Measurements from ENCODE around the gene ADGRA3. TPM values are rescaled to one million over a fixed set of nuclear protein-coding genes. Genes with fewer than 3 reads are reported as not detected.

Gene ADGRA3
- total RNA-seq, 6 experiments from 2014 or later = 25.0 to 146 (median 60.2) TPM

DNA sequence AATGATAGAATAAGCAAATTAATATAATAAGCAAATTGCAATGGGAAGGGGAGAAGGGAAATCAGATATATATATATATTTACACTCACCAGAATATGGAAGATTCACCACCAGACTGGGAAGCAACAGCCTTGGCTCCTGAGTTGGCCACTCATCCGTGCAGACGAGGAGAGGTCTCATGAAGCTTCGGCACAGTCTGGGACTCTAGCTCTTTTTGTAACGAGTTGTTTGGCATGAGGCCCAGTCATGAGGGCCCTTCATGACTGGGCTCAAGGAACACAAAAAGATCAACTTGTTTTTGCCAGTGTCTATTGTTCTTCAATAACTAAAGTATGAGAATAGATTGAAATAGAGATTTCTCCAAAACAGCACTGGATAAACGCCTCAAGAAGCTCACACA lies 176.4 kb downstream of the ADGRA3 start:
- 41% methylated on average over 3 of the region's 5 CpGs for WGBS (ENCODE audit: insufficient coverage, low coverage, low lambda C conversion rate, missing lambda C conversion rate)
- no peak for ATAC-seq

DNA sequence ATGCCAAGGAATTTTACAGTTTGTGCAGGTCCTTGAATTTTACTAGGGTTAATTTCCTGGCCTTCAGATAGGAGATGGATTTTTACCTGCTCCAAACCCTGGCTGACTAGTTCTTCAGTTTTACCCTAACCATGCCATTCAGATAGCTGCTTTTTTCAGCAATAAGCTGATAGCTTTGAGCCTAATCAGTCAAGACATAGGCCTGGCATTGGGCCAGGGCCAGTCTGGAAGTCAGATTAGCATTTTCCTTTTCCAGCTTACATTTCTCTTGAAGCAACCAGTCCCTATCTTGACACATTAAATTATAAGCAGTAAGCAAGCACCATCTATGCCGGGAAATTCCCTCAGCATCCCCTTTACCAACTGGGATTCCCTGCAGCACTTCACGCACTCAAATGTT lies 177.1 kb downstream of the ADGRA3 start:
- 65% methylated on average over 2 of the region's 2 CpGs for WGBS (ENCODE audit: insufficient coverage, low coverage, low lambda C conversion rate, missing lambda C conversion rate)
- TF ChIP-seq POLR2A (IDR thresholded peaks at IDR 0.05) = no peak
- Histone ChIP-seq H3K4me1 (peaks cover 0 to 6% (median 0%) of the 10 kb centered on the region in 4 donors), H3K27me3 (no peaks in the 10 kb centered on the region), H3K4me3 (no peak overlapping the region), H3K27ac (no peak overlapping the region), H3K36me3 (no peaks in the 10 kb centered on the region), H3K9me3 (no peaks in the 10 kb centered on the region)
- DNase-seq (no peak), ATAC-seq (no peak)
- intact Hi-C loops (cut with DNase I) = no loop called here

More for the DNA sequence above, 176.4 kb downstream of the ADGRA3 start:
- no peak for DNase-seq
- Histone ChIP-seq H3K4me3 (no peak overlapping the region), H3K36me3 (no peaks in the 10 kb centered on the region), H3K27me3 (no peaks in the 10 kb centered on the region), H3K4me1 (peaks cover 0 to 3% (median 0%) of the 10 kb centered on the region in 4 donors), H3K27ac (no peak overlapping the region), H3K9me3 (no peaks in the 10 kb centered on the region)
- intact Hi-C loops (cut with DNase I) = no loop called here
- no peak for TF ChIP-seq POLR2A (IDR thresholded peaks at IDR 0.05)
- TF ChIP-seq, protein P1, sequence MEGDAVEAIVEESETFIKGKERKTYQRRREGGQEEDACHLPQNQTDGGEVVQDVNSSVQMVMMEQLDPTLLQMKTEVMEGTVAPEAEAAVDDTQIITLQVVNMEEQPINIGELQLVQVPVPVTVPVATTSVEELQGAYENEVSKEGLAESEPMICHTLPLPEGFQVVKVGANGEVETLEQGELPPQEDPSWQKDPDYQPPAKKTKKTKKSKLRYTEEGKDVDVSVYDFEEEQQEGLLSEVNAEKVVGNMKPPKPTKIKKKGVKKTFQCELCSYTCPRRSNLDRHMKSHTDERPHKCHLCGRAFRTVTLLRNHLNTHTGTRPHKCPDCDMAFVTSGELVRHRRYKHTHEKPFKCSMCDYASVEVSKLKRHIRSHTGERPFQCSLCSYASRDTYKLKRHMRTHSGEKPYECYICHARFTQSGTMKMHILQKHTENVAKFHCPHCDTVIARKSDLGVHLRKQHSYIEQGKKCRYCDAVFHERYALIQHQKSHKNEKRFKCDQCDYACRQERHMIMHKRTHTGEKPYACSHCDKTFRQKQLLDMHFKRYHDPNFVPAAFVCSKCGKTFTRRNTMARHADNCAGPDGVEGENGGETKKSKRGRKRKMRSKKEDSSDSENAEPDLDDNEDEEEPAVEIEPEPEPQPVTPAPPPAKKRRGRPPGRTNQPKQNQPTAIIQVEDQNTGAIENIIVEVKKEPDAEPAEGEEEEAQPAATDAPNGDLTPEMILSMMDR (IDR thresholded peaks at IDR 0.05) = no peak

Other genes with a start within 250 kb of the ADGRA3 start
- gene GBA3, start 176.9 kb upstream of the ADGRA3 start, total RNA-seq = 100 to 1,000 TPM in 1 of 6 experiments, 10 to 100 TPM in 5; 15.4 to 115 (median 60.7) TPM